H1 (cell line): Measurements from ENCODE around the gene CEP83. TPM values are rescaled to one million over a fixed set of nuclear protein-coding genes. Genes with fewer than 3 reads are reported as not detected.
"Not testable (repeated sequence)": the region's sequence is repeated elsewhere in the genome, so short reads cannot be mapped to it uniquely, and the experiment has no call there.

Experiments
- CTCF ChIA-PET: fragments of 300-600 bp; sonication (Branson Sonifier 250); formaldehyde crosslinking; loops from one replicate; lab custom pipeline; 2021; ENCODE audit not compliant: partially characterized antibody; lab: Charles Lee
- POLR2A ChIA-PET: fragments of 300-600 bp; sonication (Branson Sonifier 250); formaldehyde crosslinking; loops from one replicate; lab custom pipeline; 2021; ENCODE audit warnings: inconsistent platforms; ENCODE audit not compliant: partially characterized antibody; lab: Charles Lee
- DNase-seq, 2 experiments: peaks; one replicate each; pipeline versions ENCODE4 v3.0.0 to v3.0.0-alpha.2; 2010 to 2022; ENCODE audit warnings: low spot score in 2 of 2, low read depth in 1 of 2, mixed read lengths in 1 of 2
- FAIRE-seq: peaks from 2 replicates; lab custom pipeline; 2011; peaks lifted over from hg19 to GRCh38; lab: Jason Lieb, UNC
- H2AFZ ChIP-seq: 2 replicates; pipeline ENCODE4 v1.8.1; 2012; ENCODE audit warnings: low read length, inconsistent platforms
- H2AK5ac ChIP-seq: 2 replicates; pipeline ENCODE4 v1.6.1; 2013; ENCODE audit warnings: low read depth, low read length
- H2BK120ac ChIP-seq: replicated peaks from 2 replicates; pipeline ENCODE3; 2013; ENCODE audit warnings: low read depth, low read length, inconsistent platforms
- H2BK12ac ChIP-seq: 2 replicates; pipeline ENCODE4 v1.6.1; 2013; ENCODE audit warnings: low read depth, low read length
- H2BK15ac ChIP-seq: 2 replicates; pipeline ENCODE4 v1.6.1; 2013; ENCODE audit warnings: low read length
- H2BK20ac ChIP-seq: 2 replicates; pipeline ENCODE4 v1.6.1; 2013; ENCODE audit warnings: low read length
- H2BK5ac ChIP-seq: 2 replicates; pipeline ENCODE4 v1.6.1; 2013; ENCODE audit warnings: low read depth, low read length
- H3K14ac ChIP-seq: 2 replicates; pipeline ENCODE4 v1.6.1; 2013; ENCODE audit warnings: inconsistent platforms; ENCODE audit not compliant: insufficient read length
- H3K18ac ChIP-seq: 2 replicates; pipeline ENCODE4 v1.6.1; 2013; ENCODE audit warnings: low read length; ENCODE audit errors: extremely low read depth
- H3K23ac ChIP-seq: 2 replicates; pipeline ENCODE4 v1.6.1; 2013; ENCODE audit warnings: inconsistent platforms; ENCODE audit not compliant: insufficient read length
- H3K23me2 ChIP-seq: 2 replicates; pipeline ENCODE4 v1.6.1; 2013; ENCODE audit warnings: low read depth, low read length
- H3K27ac ChIP-seq: 2 replicates; pipeline ENCODE4 v1.6.1; 2011; ENCODE audit warnings: low read depth, low read length, inconsistent platforms
- H3K27me3 ChIP-seq, 4 experiments: replicated peaks in 1 of 4; 1 replicate in 1 of 4; 2 replicates in 3 of 4; pipeline versions ENCODE4 v1.6.1 to v1.8.1; 2011 to 2013; ENCODE audit warnings: low read length in 3 of 4, mild to moderate bottlenecking in 3 of 4, inconsistent platforms in 2 of 4, mixed read lengths in 2 of 4, moderate library complexity in 1 of 4; ENCODE audit not compliant: control insufficient read depth in 3 of 4, insufficient read depth in 3 of 4; ENCODE audit errors: extremely low read depth in 1 of 4
- H3K36me3 ChIP-seq, 4 experiments: 2 replicates each; pipeline versions ENCODE4 v1.6.1 to v1.8.1; 2011 to 2013; ENCODE audit warnings: mild to moderate bottlenecking in 4 of 4, low read length in 3 of 4, moderate library complexity in 2 of 4, control low read depth in 1 of 4, inconsistent platforms in 1 of 4; ENCODE audit not compliant: insufficient read depth in 4 of 4, control insufficient read depth in 2 of 4
- H3K4ac ChIP-seq: replicated peaks from 2 replicates; pipeline ENCODE3; 2013; ENCODE audit warnings: low read length, low read depth, mixed read lengths, inconsistent platforms; ENCODE audit not compliant: insufficient read length
- H3K4me1 ChIP-seq, 4 experiments: replicated peaks in 1 of 4; 1 replicate in 1 of 4; 2 replicates in 3 of 4; pipeline versions ENCODE4 v1.6.1 to v1.8.1; 2011 to 2013; ENCODE audit warnings: low read length in 3 of 4, inconsistent platforms in 2 of 4, mixed read lengths in 1 of 4; ENCODE audit not compliant: insufficient read depth in 4 of 4, control insufficient read depth in 3 of 4
- H3K4me2 ChIP-seq, 2 experiments: 2 replicates each; pipeline versions ENCODE4 v1.6.1 to v1.8.1; 2011 to 2013; ENCODE audit warnings: low read depth in 2 of 2, low read length in 2 of 2, control low read depth in 1 of 2, inconsistent platforms in 1 of 2, mild to moderate bottlenecking in 1 of 2; ENCODE audit not compliant: insufficient read depth in 1 of 2
- H3K4me3 ChIP-seq, 4 experiments: fragments of 200-600, 300-600 bp in 1 of 4; sonication (generic), shearing (Covaris generic), sonication (Bioruptor Twin) in 1 of 4; 2 replicates each; pipeline versions ENCODE4 v1.5.1 to v1.8.1; 2011 to 2016; ENCODE audit warnings: low read length in 4 of 4, low read depth in 3 of 4, control low read depth in 2 of 4, inconsistent platforms in 2 of 4, mild to moderate bottlenecking in 2 of 4, mixed read lengths in 1 of 4, moderate library complexity in 1 of 4; ENCODE audit not compliant: insufficient read depth in 2 of 4; ENCODE audit errors: extremely low read depth in 1 of 4
- H3K56ac ChIP-seq: replicated peaks from 2 replicates; pipeline ENCODE3; 2013; ENCODE audit warnings: low read depth, mild to moderate bottlenecking, mixed read lengths, low read length, inconsistent platforms; ENCODE audit not compliant: insufficient read length
- H3K79me1 ChIP-seq: 2 replicates; pipeline ENCODE4 v1.6.1; 2013; ENCODE audit warnings: low read depth, low read length, control low read depth
- H3K79me2 ChIP-seq, 2 experiments: 2 replicates each; pipeline versions ENCODE4 v1.6.1 to v1.8.1; 2012 to 2013; ENCODE audit warnings: low read length in 2 of 2, mild to moderate bottlenecking in 2 of 2, inconsistent platforms in 1 of 2; ENCODE audit not compliant: insufficient read depth in 2 of 2, control insufficient read depth in 1 of 2
- H3K9ac ChIP-seq, 4 experiments: replicated peaks in 1 of 4; 1 replicate in 1 of 4; 2 replicates in 3 of 4; pipeline versions ENCODE4 v1.6.1 to v1.8.1; 2011 to 2013; ENCODE audit warnings: low read depth in 3 of 4, low read length in 3 of 4, control low read depth in 2 of 4, mild to moderate bottlenecking in 2 of 4, moderate library complexity in 2 of 4, inconsistent platforms in 1 of 4; ENCODE audit errors: extremely low read depth in 1 of 4
- H3K9me3 ChIP-seq, 2 experiments: 2 replicates each; pipeline versions ENCODE4 v1.6.1 to v1.8.1; 2012 to 2013; ENCODE audit warnings: mild to moderate bottlenecking in 2 of 2, moderate library complexity in 2 of 2, control low read depth in 1 of 2, inconsistent platforms in 1 of 2, low read depth in 1 of 2, low read length in 1 of 2, mixed read lengths in 1 of 2; ENCODE audit not compliant: insufficient read depth in 2 of 2
- H4K20me1 ChIP-seq, 2 experiments: replicated peaks in 1 of 2; 2 replicates each; pipeline versions ENCODE3 to v1.8.1; 2011 to 2013; ENCODE audit warnings: inconsistent platforms in 2 of 2, low read length in 2 of 2, mild to moderate bottlenecking in 1 of 2; ENCODE audit not compliant: insufficient read depth in 2 of 2, control insufficient read depth in 1 of 2
- H4K5ac ChIP-seq: 2 replicates; pipeline ENCODE4 v1.6.1; 2013; ENCODE audit warnings: low read length, low read depth, mixed read lengths, inconsistent platforms; ENCODE audit not compliant: insufficient read length
- H4K8ac ChIP-seq: 2 replicates; pipeline ENCODE4 v1.8.0; 2013; ENCODE audit warnings: mild to moderate bottlenecking, moderate library complexity, low read length, inconsistent platforms; ENCODE audit not compliant: insufficient read depth; ENCODE audit errors: extremely low read depth
- H4K91ac ChIP-seq: replicated peaks from 2 replicates; pipeline ENCODE3; 2013; ENCODE audit warnings: low read length, mixed read lengths, inconsistent platforms; ENCODE audit not compliant: insufficient read length
- WGBS, 2 experiments: shearing (Covaris generic) in 1 of 2; methylation state at CpG; one replicate each; pipeline versions ENCODE4 v1.1.6 to v1.1.7; 2013 to 2015; ENCODE audit warnings: low lambda C conversion rate in 2 of 2, mixed read lengths in 2 of 2, inconsistent platforms in 1 of 2, low coverage in 1 of 2, missing lambda C conversion rate in 1 of 2; ENCODE audit not compliant: insufficient replicate concordance in 2 of 2, insufficient coverage in 1 of 2, insufficient read length in 1 of 2; ENCODE audit errors: extremely low coverage in 1 of 2, missing lambda C conversion rate in 1 of 2; 5-methylcytosine and 5-hydroxymethylcytosine counted together
- polyA plus RNA-seq, 7 experiments: library from polyadenylated mRNA; depleted of rRNA in 3 of 7; stranded (reverse) in 5 of 7; unstranded in 2 of 7; fragments of >200 nt in 5 of 7; fragments of 200-250 nt in 2 of 7; gene quantifications; 1 replicate in 5 of 7; 2 replicates in 1 of 7; 4 replicates in 1 of 7; pipeline versions ENCODE4 v1.2.1 to v1.2.3, GENCODE V29; 2011 to 2013; ENCODE audit warnings: missing spikeins in 2 of 7, mixed read lengths in 2 of 7
- total RNA-seq: library from RNA; stranded (reverse); fragmentation: NEBNext Ultra II Directional; extraction: Animal tissue kit (Norgen Biotek cat#: 25700); gene quantifications from 2 replicates; pipeline ENCODE4 v1.2.1, GENCODE V29; 2021

The CEP83 gene
- total and polyA plus RNA-seq, 2 of the 8 experiments (the other 6 are each of a cell fraction or from before 2014, with no cell fraction given) = 6.0 to 25.8 TPM

GRCh38 chr12:94454318-94454717 is 5.3 kb downstream of the CEP83 start:
- H3K4ac ChIP-seq, H2BK12ac ChIP-seq, DNase-seq, H3K9me3 ChIP-seq, H3K4me3 ChIP-seq, H3K4me1 ChIP-seq, H3K9ac ChIP-seq, H2AFZ ChIP-seq, H2BK15ac ChIP-seq, H2BK20ac ChIP-seq, H3K23ac ChIP-seq, FAIRE-seq, H3K27ac ChIP-seq, H4K5ac ChIP-seq, H3K36me3 ChIP-seq, H3K27me3 ChIP-seq, POLR2A ChIA-PET, H3K56ac ChIP-seq, H3K18ac ChIP-seq, H3K79me1 ChIP-seq, H2AK5ac ChIP-seq, H4K91ac ChIP-seq, H3K23me2 ChIP-seq, H4K8ac ChIP-seq, H2BK120ac ChIP-seq, H3K4me2 ChIP-seq, H2BK5ac ChIP-seq, H3K14ac ChIP-seq, H4K20me1 ChIP-seq: not testable (repeated sequence)
- 94% methylated on average over 7 of the region's 7 CpGs; no CpG with 5 or more reads in 1 of the 2 experiments for WGBS, 2 experiments
- H3K79me2 ChIP-seq = peaks cover 0 to 83% of the 10 kb centered on the region in 2 experiments; a peak in 3 of 4 replicates
- CTCF ChIA-PET = interaction anchor here (0.6 to 1.1 kb wide), 3 partner anchors 16 to 83 kb away, joined by 3 to 4 read pairs (median 3); no protein-coding TSS in a partner anchor
